ENCODE measurements around the gene OSR1. TPM values are rescaled to one million over a fixed set of nuclear protein-coding genes. Genes with fewer than 3 reads are reported as not detected.

OSR1 gene
- total and polyA plus RNA-seq, 9 of the 15 experiments (the other 6 are each of a cell fraction or from before 2014, with no cell fraction given): not detected

- BruUV-seq (replicated peaks): no TSS peak
- peaks cover 0 to 18% of the 10 kb centered on the region in 2 experiments; a peak in 2 of 5 replicates for H3K4me1 ChIP-seq (replicated peaks in 1 of 2; ENCODE audit: control insufficient read depth in 2 of 2, insufficient read depth in 2 of 2, low read length in 2 of 2)
- no peak for TF ChIP-seq ZNF175 (CRISPR knock-in tag; IDR thresholded peaks at IDR 0.05; ENCODE audit: low read depth)
- no peak for TF ChIP-seq EHMT2 (IDR thresholded peaks at IDR 0.05)
- TF ChIP-seq, protein P1, sequence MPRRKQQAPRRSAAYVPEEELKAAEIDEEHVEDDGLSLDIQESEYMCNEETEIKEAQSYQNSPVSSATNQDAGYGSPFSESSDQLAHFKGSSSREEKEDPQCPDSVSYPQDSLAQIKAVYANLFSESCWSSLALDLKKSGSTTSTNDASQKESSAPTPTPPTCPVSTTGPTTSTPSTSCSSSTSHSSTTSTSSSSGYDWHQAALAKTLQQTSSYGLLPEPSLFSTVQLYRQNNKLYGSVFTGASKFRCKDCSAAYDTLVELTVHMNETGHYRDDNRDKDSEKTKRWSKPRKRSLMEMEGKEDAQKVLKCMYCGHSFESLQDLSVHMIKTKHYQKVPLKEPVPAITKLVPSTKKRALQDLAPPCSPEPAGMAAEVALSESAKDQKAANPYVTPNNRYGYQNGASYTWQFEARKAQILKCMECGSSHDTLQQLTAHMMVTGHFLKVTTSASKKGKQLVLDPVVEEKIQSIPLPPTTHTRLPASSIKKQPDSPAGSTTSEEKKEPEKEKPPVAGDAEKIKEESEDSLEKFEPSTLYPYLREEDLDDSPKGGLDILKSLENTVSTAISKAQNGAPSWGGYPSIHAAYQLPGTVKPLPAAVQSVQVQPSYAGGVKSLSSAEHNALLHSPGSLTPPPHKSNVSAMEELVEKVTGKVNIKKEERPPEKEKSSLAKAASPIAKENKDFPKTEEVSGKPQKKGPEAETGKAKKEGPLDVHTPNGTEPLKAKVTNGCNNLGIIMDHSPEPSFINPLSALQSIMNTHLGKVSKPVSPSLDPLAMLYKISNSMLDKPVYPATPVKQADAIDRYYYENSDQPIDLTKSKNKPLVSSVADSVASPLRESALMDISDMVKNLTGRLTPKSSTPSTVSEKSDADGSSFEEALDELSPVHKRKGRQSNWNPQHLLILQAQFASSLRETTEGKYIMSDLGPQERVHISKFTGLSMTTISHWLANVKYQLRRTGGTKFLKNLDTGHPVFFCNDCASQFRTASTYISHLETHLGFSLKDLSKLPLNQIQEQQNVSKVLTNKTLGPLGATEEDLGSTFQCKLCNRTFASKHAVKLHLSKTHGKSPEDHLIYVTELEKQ (CRISPR knock-in tag; IDR thresholded peaks at IDR 0.05): no peak
- TF ChIP-seq XRCC3 (IDR thresholded peaks at IDR 0.05): no peak
- TF ChIP-seq TCF7L2 (IDR thresholded peaks at IDR 0.05; ENCODE audit: low read depth, low read length): no peak
- TF ChIP-seq COPS2 (conservative IDR thresholded peaks at IDR 0.05): no peak
- TF ChIP-seq CREM (IDR thresholded peaks at IDR 0.05; ENCODE audit: low read depth): no peak
- no peak for TF ChIP-seq ZNF174 (CRISPR knock-in tag; IDR thresholded peaks at IDR 0.05)
- no peak for TF ChIP-seq STAT5A (IDR thresholded peaks at IDR 0.05; ENCODE audit: borderline replicate concordance, low read length)
- TF ChIP-seq ZNF124 (CRISPR knock-in tag; IDR thresholded peaks at IDR 0.05): no peak
- TF ChIP-seq POU5F1 (IDR thresholded peaks at IDR 0.05; ENCODE audit: borderline replicate concordance, low read depth, low read length, partially characterized antibody): no peak
- TF ChIP-seq GATAD2A (IDR thresholded peaks at IDR 0.05): no peak
- TF ChIP-seq SMAD3 (CRISPR knock-in tag; conservative IDR thresholded peaks at IDR 0.05): no peak
- no peak for TF ChIP-seq SMARCA4 (IDR thresholded peaks at IDR 0.05)
- TF ChIP-seq ZBED1 (IDR thresholded peaks at IDR 0.05): no peak
- TF ChIP-seq JUNB (CRISPR knock-in tag; conservative IDR thresholded peaks at IDR 0.05): no peak
- TF ChIP-seq SMAD2 (IDR thresholded peaks at IDR 0.05; ENCODE audit: low read depth, low read length): no peak
- TF ChIP-seq, protein P2, sequence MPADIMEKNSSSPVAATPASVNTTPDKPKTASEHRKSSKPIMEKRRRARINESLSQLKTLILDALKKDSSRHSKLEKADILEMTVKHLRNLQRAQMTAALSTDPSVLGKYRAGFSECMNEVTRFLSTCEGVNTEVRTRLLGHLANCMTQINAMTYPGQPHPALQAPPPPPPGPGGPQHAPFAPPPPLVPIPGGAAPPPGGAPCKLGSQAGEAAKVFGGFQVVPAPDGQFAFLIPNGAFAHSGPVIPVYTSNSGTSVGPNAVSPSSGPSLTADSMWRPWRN (IDR thresholded peaks at IDR 0.05; ENCODE audit: low read depth): no peak
- no peak for TF ChIP-seq SLC30A9 (CRISPR knock-in tag; IDR thresholded peaks at IDR 0.05)
- ChIA-PET POLR2A (interaction anchor here (0.6 kb wide), 1 partner anchor 442 kb away, joined by 4 read pairs; no protein-coding TSS in a partner anchor), CTCF (ENCODE audit: low intra/inter-chr PET ratio) (no interaction called here)
- H3K79me2 ChIP-seq (ENCODE audit: control insufficient read depth, insufficient read depth, low read length): no peaks in the 10 kb centered on the region
- peaks cover 51 to 84% of the 10 kb centered on the region in 2 experiments; a peak in 4 of 5 replicates for H3K27me3 ChIP-seq (ENCODE audit: control insufficient read depth in 2 of 2, insufficient read depth in 2 of 2, low read length in 2 of 2)
- no peak for DNase-seq (ENCODE audit: extremely low read depth in 1 of 4, low spot score in 3 of 4)
- WGBS (ENCODE audit: insufficient coverage, low coverage, missing lambda C conversion rate): 4% methylated on average over 37 of the region's 40 CpGs
- H3K9ac ChIP-seq (ENCODE audit: insufficient read depth in 1 of 2, low read depth in 2 of 2, low read length in 2 of 2): no peak overlapping the region
- intact Hi-C loops (cut with micrococcal nuclease): no loop called here
- no peak for FAIRE-seq
- H4K20me1 ChIP-seq (replicated peaks; ENCODE audit: control insufficient read depth, insufficient read depth, low read length): 0 out of 2 replicates have a peak, but pooled peaks cover 4% of the 10 kb centered on the region
- no peaks in the 10 kb centered on the region for H3K36me3 ChIP-seq (ENCODE audit: control insufficient read depth, insufficient read depth, low read length)
- in situ Hi-C loops (cut with MboI): loop anchor here (10.0 to 25.0 kb wide), 2 partner anchors 512 to 916 kb away; no protein-coding TSS in a partner anchor
- no peak overlapping the region for H2AFZ ChIP-seq (ENCODE audit: low read depth, low read length)
- H3K9me3 ChIP-seq (replicated peaks; ENCODE audit: control insufficient read depth, insufficient read depth, low read depth, low read length): no peaks in the 10 kb centered on the region
- no peak overlapping the region for H3K27ac ChIP-seq (ENCODE audit: extremely low read depth, low read depth, low read length)
- H3K4me3 ChIP-seq: no peak overlapping the region
- no peak for ATAC-seq
- H3K9me1 ChIP-seq (ENCODE audit: control insufficient read depth, insufficient read depth, low read length): no peaks in the 10 kb centered on the region
- no peak overlapping the region for H3K4me2 ChIP-seq (ENCODE audit: insufficient read depth, low read length)
Measured at GRCh38 chr2:19352946-19353720, 5.3 kb downstream of the OSR1 start.
